HEK293 (cell line): ENCODE data around the gene IGDCC3.

ENCODE experiments used
- CTCF ChIA-PET: fragments of 350-600 bp; formaldehyde crosslinking; extraction: SDS; loops from one replicate; lab custom pipeline; 2021; ENCODE audit warnings: antibody characterized with exemption; lab: Yijun Ruan, JAX
- POLR2A ChIA-PET: fragments of 300-600 bp; formaldehyde crosslinking; extraction: SDS; loops from one replicate; lab custom pipeline; 2020; ENCODE audit warnings: antibody characterized with exemption, inconsistent platforms; lab: Yijun Ruan, JAX
- H3K27ac ChIP-seq: fragments of 200-500 bp; sonication (Bioruptor generic); 2 replicates; pipeline ENCODE4 v1.5.1; 2014; ENCODE audit warnings: low read depth, low read length, control low read depth, inconsistent platforms; ENCODE audit errors: extremely low read depth
- H3K36me3 ChIP-seq, 2 experiments: fragments of 200-500 bp in 1 of 2; sonication (Bioruptor generic) in 1 of 2; 1 replicate in 1 of 2; 2 replicates in 1 of 2; pipeline ENCODE4 v1.5.1; 2014 to 2017; ENCODE audit warnings: inconsistent platforms in 2 of 2, low read length in 2 of 2; ENCODE audit not compliant: control insufficient read depth in 2 of 2, insufficient read depth in 1 of 2
- H3K4me1 ChIP-seq: fragments of 200-500 bp; sonication (Bioruptor generic); 2 replicates; pipeline ENCODE4 v1.5.1; 2014; ENCODE audit warnings: mild to moderate bottlenecking, low read length, inconsistent platforms; ENCODE audit not compliant: control insufficient read depth, insufficient read depth
- H3K4me3 ChIP-seq: 2 replicates; pipeline ENCODE4 v1.5.1; 2011; ENCODE audit warnings: low read depth, mild to moderate bottlenecking, control low read depth, low read length, moderate library complexity
- H3K9me3 ChIP-seq: fragments of 200-500 bp; sonication (Bioruptor generic); 2 replicates; pipeline ENCODE4 v1.5.1; 2014; ENCODE audit warnings: low read depth, low read length, inconsistent platforms; ENCODE audit not compliant: control insufficient read depth, insufficient read depth
- FEZF1 ChIP-seq: fragments of 450-650 bp; formaldehyde crosslinking; IDR thresholded peaks from 2 replicates; pipeline ENCODE4 v1.5.1; 2016; ENCODE audit warnings: missing biosample characterization, missing genetic modification characterization
- GLI2 ChIP-seq: fragments of 450-650 bp; formaldehyde crosslinking; IDR thresholded peaks from 2 replicates; pipeline ENCODE4; 2017; ENCODE audit warnings: missing biosample characterization, missing genetic modification characterization, low read depth, borderline replicate concordance
- ZBTB20 ChIP-seq: fragments of 450-650 bp; formaldehyde crosslinking; IDR thresholded peaks from 2 replicates; pipeline ENCODE4 v1.5.1; 2016; ENCODE audit warnings: missing biosample characterization, missing genetic modification characterization
- ZBTB7A ChIP-seq: fragments of 450-650 bp; formaldehyde crosslinking; IDR thresholded peaks from 2 replicates; pipeline ENCODE4 v1.5.1; 2016; ENCODE audit warnings: low read depth, missing biosample characterization, missing genetic modification characterization
- ZNF114 ChIP-seq: fragments of 450-650 bp; formaldehyde crosslinking; IDR thresholded peaks from 2 replicates; pipeline ENCODE4 v1.5.0; 2017; ENCODE audit warnings: missing biosample characterization, missing genetic modification characterization
- ZNF121 ChIP-seq: fragments of 450-650 bp; formaldehyde crosslinking; IDR thresholded peaks from 2 replicates; pipeline ENCODE4 v1.5.1; 2016; ENCODE audit warnings: missing biosample characterization, missing genetic modification characterization
- ZNF140 ChIP-seq: fragments of 450-650 bp; formaldehyde crosslinking; IDR thresholded peaks from 2 replicates; pipeline ENCODE4 v1.5.1; 2016; ENCODE audit warnings: missing biosample characterization, missing genetic modification characterization
- ZNF248 ChIP-seq: fragments of 450-650 bp; formaldehyde crosslinking; IDR thresholded peaks from 2 replicates; pipeline ENCODE4 v1.5.1; 2017; ENCODE audit warnings: missing biosample characterization, missing genetic modification characterization
- ZNF341 ChIP-seq: fragments of 450-650 bp; formaldehyde crosslinking; IDR thresholded peaks from 2 replicates; pipeline ENCODE4; 2016; ENCODE audit warnings: low read depth, missing biosample characterization, missing genetic modification characterization
- ZNF362 ChIP-seq: fragments of 450-650 bp; formaldehyde crosslinking; IDR thresholded peaks from 2 replicates; pipeline ENCODE4 v1.5.1; 2016; ENCODE audit warnings: missing biosample characterization, missing genetic modification characterization
- ZNF366 ChIP-seq: fragments of 450-650 bp; formaldehyde crosslinking; conservative IDR thresholded peaks from 2 replicates; pipeline ENCODE4 v1.5.1; 2016; ENCODE audit warnings: missing biosample characterization, missing genetic modification characterization
- ZNF629 ChIP-seq: fragments of 450-650 bp; formaldehyde crosslinking; IDR thresholded peaks from 2 replicates; pipeline ENCODE4 v1.5.1; 2017; ENCODE audit warnings: missing biosample characterization, missing genetic modification characterization
- ZNF768 ChIP-seq: fragments of 450-650 bp; formaldehyde crosslinking; IDR thresholded peaks from 2 replicates; pipeline ENCODE4 v1.5.1; 2018; ENCODE audit warnings: missing biosample characterization, mild to moderate bottlenecking, missing genetic modification characterization
- TF ChIP-seq, protein P1 (sequence below): fragments of 450-650 bp; formaldehyde crosslinking; IDR thresholded peaks from 2 replicates; pipeline ENCODE4 v1.5.1; 2016; ENCODE audit warnings: missing biosample characterization, missing genetic modification characterization
- TF ChIP-seq, protein P2 (sequence below): fragments of 450-650 bp; formaldehyde crosslinking; IDR thresholded peaks from 2 replicates; pipeline ENCODE4 v1.5.1; 2016; ENCODE audit warnings: missing biosample characterization, missing genetic modification characterization
- TF ChIP-seq, protein P3 (sequence below): fragments of 450-650 bp; formaldehyde crosslinking; IDR thresholded peaks from 2 replicates; pipeline ENCODE4 v1.5.1; 2016; ENCODE audit warnings: missing biosample characterization, missing genetic modification characterization
- TF ChIP-seq, protein P4 (sequence below): fragments of 450-650 bp; formaldehyde crosslinking; IDR thresholded peaks from 2 replicates; pipeline ENCODE4 v1.5.1; 2016; ENCODE audit warnings: missing biosample characterization, missing genetic modification characterization

IGDCC3 gene

GRCh38 chr15:65369212-65369547, 8.6 kb downstream of the IGDCC3 start:
- Histone ChIP-seq H3K4me3 (no peak overlapping the region), H3K4me1 (no peaks in the 10 kb centered on the region), H3K36me3 (no peaks in the 10 kb centered on the region; a peak in 1 of 3 replicates), H3K9me3 (no peaks in the 10 kb centered on the region), H3K27ac (no peak overlapping the region)
- POLR2A ChIA-PET, result no interaction called here
- CTCF ChIA-PET, result interaction anchor here (0.8 to 2.5 kb wide), 3 partner anchors 15 to 54 kb away, joined by 3 to 13 read pairs (median 10); no protein-coding TSS in a partner anchor
- TF ChIP-seq ZNF768, result 0 out of 2 replicates have a peak, but pooled peaks have one; percentile 40
- TF ChIP-seq, protein P1, sequence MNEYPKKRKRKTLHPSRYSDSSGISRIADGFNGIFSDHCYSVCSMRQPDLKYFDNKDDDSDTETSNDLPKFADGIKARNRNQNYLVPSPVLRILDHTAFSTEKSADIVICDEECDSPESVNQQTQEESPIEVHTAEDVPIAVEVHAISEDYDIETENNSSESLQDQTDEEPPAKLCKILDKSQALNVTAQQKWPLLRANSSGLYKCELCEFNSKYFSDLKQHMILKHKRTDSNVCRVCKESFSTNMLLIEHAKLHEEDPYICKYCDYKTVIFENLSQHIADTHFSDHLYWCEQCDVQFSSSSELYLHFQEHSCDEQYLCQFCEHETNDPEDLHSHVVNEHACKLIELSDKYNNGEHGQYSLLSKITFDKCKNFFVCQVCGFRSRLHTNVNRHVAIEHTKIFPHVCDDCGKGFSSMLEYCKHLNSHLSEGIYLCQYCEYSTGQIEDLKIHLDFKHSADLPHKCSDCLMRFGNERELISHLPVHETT, result no peak
- no peak for TF ChIP-seq FEZF1
- TF ChIP-seq GLI2, result no peak
- no peak for TF ChIP-seq ZNF629 (tag by site-specific recombination)
- TF ChIP-seq ZNF140 (tag by site-specific recombination), result no peak

- Histone ChIP-seq H3K9me3 (no peaks in the 10 kb centered on the region), H3K4me1 (no peaks in the 10 kb centered on the region), H3K27ac (no peak overlapping the region), H3K36me3 (no peaks in the 10 kb centered on the region), H3K4me3 (no peak overlapping the region)
- POLR2A ChIA-PET, result no interaction called here
- TF ChIP-seq ZBTB20 (tag by site-specific recombination) (0 out of 2 replicates have a peak, but pooled peaks have one; percentile 16), ZNF248 (tag by site-specific recombination) (no peak), ZBTB7A (tag by site-specific recombination) (no peak), GLI2 (no peak), ZNF341 (tag by site-specific recombination) (no peak; the same call in 1 of the 2 replicates), ZNF114 (tag by site-specific recombination) (no peak)
- TF ChIP-seq, protein P2, sequence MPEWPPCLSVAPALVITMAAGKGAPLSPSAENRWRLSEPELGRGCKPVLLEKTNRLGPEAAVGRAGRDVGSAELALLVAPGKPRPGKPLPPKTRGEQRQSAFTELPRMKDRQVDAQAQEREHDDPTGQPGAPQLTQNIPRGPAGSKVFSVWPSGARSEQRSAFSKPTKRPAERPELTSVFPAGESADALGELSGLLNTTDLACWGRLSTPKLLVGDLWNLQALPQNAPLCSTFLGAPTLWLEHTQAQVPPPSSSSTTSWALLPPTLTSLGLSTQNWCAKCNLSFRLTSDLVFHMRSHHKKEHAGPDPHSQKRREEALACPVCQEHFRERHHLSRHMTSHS (tag by site-specific recombination), result no peak
- CTCF ChIA-PET, result interaction anchor here (0.6 to 2.5 kb wide), 6 partner anchors 14 to 53 kb away, joined by 3 to 13 read pairs (median 7); no protein-coding TSS in a partner anchor
Observed at GRCh38 chr15:65368302-65369211, 9.2 kb downstream of the IGDCC3 start.

- POLR2A ChIA-PET, result interaction anchor here (0.6 to 0.7 kb wide), 3 partner anchors 12 to 20 kb away, joined by 3 to 4 read pairs (median 3); no protein-coding TSS in a partner anchor
- TF ChIP-seq, protein P3, sequence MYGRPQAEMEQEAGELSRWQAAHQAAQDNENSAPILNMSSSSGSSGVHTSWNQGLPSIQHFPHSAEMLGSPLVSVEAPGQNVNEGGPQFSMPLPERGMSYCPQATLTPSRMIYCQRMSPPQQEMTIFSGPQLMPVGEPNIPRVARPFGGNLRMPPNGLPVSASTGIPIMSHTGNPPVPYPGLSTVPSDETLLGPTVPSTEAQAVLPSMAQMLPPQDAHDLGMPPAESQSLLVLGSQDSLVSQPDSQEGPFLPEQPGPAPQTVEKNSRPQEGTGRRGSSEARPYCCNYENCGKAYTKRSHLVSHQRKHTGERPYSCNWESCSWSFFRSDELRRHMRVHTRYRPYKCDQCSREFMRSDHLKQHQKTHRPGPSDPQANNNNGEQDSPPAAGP, result no peak
- TF ChIP-seq, protein P4, sequence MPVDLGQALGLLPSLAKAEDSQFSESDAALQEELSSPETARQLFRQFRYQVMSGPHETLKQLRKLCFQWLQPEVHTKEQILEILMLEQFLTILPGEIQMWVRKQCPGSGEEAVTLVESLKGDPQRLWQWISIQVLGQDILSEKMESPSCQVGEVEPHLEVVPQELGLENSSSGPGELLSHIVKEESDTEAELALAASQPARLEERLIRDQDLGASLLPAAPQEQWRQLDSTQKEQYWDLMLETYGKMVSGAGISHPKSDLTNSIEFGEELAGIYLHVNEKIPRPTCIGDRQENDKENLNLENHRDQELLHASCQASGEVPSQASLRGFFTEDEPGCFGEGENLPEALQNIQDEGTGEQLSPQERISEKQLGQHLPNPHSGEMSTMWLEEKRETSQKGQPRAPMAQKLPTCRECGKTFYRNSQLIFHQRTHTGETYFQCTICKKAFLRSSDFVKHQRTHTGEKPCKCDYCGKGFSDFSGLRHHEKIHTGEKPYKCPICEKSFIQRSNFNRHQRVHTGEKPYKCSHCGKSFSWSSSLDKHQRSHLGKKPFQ (tag by site-specific recombination), result no peak
- TF ChIP-seq ZNF362 (tag by site-specific recombination), result 0 out of 2 replicates have a peak, but pooled peaks have one; percentile 41
- TF ChIP-seq ZNF366 (tag by site-specific recombination), result peak; percentile 55; the same call in 1 of the 2 replicates
- peak; percentile 41; the same call in 1 of the 2 replicates for TF ChIP-seq ZNF121 (tag by site-specific recombination)
- Histone ChIP-seq H3K4me3 (no peak overlapping the region), H3K27ac (no peak overlapping the region), H3K9me3 (no peaks in the 10 kb centered on the region), H3K36me3 (no peaks in the 10 kb centered on the region), H3K4me1 (no peaks in the 10 kb centered on the region)
- CTCF ChIA-PET, result interaction anchor here (0.6 to 1.4 kb wide), 5 partner anchors 13 to 47 kb away, joined by 3 read pairs; no protein-coding TSS in a partner anchor
Observed at GRCh38 chr15:65366122-65366892, 11.5 kb downstream of the IGDCC3 start.
